GM18499 (cell line): ENCODE measurements around the gene GRM4.
"Not testable (repeated sequence)": the region's sequence is repeated elsewhere in the genome, so short reads cannot be mapped to it uniquely, and the experiment has no call there.

Experiments used
- ATAC-seq: cut with Tn5 transposase; IDR thresholded peaks from one replicate; pipeline ENCODE4 v1.9.1; 2021; ENCODE audit warnings: moderate number of reproducible peaks; ENCODE audit not compliant: insufficient read depth, unreplicated experiment

Gene GRM4

DNA sequence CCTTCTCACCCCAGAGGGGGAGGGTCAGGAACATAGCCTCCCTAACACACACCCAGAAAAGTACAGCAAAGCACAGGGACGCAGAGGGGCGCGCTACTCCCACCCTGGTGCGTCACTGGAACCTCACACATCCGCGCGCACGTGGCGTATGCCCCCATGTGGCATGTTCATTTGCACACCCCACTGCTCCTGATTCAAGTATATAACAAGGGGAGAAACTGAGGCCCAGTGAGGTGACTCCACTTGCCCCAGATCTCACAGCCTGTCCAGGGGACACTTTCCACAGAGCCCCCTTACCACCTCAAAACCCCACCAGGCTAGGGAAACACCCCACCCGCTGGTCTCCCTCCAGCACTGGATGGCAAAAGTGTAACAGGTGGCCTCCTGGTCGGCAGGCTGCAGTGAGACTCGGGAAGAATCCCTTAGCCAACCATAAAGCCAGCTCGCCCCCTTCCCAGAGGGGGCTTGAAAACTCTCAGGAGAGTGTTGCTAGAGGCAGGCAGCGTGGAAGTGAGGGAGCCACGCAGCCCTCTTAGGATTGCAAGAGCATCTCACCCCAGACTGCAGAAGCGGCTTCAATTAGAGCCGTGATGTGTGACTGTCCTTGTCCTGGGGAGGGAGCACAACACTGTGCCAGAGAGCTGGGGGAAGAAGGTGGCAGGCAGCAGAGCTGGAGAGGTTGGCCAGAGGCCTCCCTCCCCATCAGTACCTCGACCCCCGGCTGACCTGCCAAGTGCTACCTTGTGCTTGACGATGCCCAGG lies at the start of gene GRM4:
Gene GRM4, minus strand, starts transcription at position 67 of the 762 bp plus-strand sequence. CDS start 12,591 bp downstream, outside the sequence.
- no peak for ATAC-seq

DNA sequence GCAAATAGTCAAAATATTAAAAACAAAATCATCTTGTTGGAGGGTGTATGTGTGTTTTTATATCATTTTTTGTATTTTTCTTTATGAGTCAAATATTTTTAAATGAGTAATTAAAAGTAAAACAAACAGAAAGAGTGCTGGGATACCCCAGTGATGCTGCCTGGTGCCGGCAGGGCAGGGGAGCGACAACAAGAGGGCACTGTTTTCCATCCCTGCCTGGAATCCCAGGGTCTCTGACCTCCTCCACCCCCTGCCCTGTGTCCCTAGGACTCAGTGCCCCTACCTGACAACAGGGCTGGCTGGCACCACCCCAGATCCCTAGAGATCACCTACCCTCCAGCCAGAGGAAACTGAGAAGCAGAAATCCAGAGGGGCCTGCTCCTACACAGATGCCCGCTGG lies 48.9 kb upstream of the GRM4 start:
- no peak for ATAC-seq

DNA sequence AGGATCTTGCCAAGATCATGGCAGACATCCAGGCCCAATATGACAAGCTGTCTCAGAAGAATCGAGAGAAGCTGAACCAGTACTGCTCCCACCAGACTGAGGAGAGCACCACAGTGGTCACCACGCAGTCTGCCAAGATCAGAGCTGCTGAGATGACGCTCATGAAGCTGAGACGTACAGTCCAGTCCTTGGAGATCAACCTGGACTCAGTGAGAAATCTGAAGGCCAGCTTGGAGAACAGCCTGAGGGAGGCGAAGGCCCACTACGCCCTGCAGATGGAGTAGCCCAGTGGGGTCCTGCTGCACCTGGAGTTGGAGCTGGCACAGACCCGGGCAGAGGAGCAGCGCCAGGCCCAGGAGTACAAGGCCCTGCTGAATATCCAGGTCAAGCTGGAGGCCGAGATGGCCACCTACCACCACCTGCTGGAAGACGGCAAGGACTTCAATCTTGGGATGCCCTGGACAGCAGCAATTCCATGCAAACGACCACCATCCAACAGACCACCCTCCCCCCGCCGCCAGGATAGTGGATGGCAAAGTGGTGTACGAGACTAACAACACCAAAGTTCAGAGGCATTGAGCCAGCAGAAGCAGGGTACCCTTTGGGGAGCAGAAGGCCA lies 44.7 kb upstream of the GRM4 start:
- ATAC-seq = no peak

DNA sequence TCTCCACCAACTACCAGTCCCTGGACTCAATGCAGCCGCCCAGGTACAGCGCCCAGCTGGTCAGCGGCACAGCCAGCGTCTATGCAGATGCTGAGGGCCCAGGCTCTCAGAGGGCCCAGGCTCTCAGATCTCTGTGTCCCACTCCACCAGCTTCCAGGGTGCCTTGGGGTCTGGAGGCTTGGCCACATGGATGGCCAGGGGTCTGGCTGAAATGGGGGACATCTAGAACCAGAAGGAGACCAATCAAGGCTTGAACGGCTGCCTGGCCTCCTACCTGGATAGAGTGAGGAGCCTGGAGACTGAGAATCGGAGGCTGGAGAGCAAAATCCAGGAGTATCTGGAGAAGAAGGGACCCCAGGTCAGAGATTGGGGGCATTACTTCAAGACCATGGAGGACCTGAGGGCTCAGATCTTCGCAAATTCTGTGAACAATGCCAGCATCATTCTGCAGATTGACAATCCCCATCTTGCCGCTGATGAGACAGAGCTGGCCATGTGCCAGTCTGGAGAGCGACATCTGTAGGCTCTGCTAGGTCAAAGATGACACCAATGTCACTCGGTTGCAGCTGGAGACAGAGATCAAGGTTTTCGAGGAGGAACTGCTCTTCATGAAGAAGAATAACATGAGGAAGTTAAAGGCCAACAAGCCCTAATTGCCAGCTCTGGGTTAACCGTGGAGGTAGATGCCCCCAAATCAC lies 44.1 kb upstream of the GRM4 start:
- ATAC-seq = no peak

DNA sequence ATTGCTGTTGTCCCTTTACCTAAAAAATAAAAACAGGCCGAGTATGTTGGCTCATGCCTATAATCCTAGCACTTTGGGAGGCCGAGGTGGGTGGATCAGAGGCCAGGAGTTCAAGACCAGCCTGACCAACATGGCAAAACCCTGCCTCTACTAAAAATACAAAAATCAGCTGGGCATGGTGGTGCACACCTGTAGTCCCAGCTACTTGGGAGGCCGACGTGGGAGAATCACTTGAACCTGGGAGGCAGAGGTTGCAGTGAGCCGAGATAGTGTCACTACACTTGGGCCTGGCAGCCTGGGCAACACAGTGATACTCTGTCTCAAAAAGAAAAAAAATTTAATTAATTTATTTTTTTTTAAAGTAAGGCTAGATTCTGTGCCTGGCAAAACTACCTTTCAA lies 38.8 kb upstream of the GRM4 start:
- not testable (repeated sequence) for ATAC-seq

DNA sequence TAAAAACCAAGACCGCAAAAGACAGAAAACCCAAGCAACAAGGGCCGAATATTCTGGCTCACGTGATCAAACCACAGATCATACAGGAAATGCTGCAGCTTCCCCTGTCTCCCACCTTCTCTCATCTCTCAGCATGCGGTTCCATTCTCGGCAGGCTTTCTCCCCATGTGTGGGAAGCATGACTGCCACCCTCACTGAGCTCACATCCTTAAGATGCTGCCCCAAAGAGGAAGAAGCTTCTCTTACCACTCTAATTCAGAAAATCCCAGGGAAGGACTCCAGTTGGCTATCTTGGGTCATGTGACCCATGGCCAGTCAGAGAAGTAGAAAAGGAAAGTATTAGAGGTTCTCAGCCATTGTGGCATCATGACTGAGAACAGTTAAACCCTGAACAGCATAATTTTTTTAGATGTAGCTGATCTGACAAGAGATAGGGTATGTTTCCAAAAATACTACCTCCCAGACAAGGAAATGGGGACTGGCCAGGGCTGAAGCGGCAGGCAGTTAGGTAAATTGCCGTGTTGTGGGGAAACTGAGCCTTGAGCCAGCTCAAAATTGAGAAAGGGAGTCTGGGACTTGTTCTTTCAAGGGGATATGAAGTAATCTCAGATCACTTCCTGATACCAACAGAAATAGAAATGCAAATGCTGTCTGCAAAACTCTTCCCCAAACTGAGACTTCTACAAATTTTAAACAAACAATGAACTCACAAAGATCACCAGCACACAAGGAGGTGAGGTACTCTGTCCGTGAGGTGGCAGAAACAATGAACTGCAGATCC lies 37.1 kb upstream of the GRM4 start:
- ATAC-seq = no peak

DNA sequence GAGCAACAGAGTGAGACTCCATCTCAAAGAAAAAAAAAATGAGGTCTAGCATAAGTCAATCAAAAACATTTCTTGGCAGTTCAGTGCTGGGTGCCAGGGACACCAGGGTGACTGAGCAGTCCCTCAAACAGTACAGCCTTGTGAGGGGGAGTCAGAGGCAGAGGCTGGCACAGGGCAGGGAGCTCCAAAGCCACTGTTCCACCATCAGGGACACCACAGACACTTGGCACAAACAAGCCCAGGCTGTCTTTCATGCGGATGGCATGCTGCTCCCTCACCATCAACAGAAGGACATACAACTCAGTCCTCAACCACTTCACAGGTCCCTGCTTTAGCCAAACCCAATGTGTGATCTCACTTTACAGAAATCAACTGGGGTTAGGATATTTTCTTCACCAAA lies 36.0 kb upstream of the GRM4 start:
- ATAC-seq = no peak

DNA sequence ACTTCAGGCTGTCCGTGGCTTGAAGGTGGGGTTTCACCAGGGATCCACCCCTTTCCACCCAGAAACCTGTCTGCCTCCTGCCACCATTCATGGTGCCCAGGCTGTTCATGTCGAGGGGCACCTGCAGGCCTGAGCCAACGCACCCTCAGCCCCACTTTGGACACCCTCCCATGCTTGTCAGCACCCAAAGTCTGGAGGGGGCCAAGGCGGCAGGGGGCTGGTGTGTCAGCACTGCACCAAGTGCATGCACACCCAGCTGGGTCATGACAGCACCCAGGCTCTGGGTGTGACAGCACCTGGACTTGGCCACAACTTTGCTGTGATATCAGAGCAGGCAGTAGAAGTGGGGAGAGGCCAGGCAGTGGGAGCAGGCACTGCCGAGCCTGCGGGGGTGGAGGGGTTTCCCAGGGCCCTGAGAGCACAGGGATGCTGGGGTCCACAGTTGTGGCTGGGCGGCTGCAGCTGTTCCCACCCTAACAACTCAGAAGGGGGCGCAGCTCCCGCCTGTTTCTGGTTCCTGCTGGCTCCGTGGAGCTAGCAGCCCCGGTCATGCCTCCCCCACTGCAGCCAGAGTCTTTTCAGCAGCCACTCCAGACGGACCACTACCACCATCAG lies 33.3 kb upstream of the GRM4 start:
- no peak for ATAC-seq

DNA sequence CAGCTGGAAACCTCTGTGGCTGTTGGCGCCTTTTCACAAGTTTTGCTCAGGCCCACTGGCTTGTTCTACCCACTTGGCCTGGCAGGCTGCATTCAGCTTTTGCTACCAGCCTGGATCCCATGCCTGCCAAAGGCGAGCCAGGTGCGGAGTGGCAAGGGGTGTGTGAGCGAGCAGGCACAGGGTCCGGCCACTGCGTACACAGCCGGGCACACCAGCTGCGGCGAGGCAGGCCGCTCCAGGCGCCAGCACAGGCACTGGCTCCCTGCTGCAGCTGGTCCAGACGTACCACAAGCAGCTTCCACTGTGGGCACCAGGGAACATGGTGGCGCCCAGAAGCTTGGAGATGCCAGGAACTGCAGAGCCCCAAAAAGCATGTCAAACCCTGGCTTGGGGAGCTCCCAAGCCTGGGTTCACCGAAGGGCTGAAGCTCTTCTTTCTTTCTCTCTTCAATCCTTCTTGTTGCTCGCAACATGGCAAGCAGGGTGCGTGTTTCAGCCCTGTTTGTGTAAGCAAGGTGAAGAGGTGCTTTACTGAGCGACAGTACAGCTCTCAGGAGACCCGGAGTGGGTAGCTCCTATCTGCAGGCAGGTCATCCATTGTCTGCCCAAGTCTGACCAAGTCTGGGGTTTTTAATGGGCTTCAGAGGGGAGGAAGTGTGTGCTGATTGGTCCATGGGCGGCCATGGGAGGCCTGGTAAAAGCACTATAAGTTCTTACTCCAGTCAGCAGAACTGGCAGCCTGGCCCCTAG lies 32.6 kb upstream of the GRM4 start:
- ATAC-seq = no peak

DNA sequence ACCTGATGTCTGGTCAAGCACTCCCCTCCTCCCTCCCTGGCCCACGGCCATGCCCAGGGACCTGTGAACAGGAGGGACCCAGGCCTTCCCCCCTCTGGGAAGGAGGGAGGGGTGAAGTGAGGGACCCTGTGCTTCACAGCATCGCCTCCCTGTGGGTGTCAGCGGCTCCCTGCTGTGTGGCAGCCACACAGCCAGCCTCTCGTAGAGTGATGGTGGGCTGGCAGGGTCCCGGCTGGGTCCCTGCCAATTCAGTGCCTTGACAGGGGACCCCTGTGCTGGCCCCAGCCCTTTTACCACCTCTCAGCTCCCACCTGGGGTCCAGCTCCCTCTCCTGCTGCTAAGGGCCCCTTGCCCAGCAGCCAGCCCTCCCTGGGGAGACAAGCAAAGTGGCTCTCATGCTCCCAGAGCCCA lies 31.3 kb upstream of the GRM4 start:
- ATAC-seq = no peak

DNA sequence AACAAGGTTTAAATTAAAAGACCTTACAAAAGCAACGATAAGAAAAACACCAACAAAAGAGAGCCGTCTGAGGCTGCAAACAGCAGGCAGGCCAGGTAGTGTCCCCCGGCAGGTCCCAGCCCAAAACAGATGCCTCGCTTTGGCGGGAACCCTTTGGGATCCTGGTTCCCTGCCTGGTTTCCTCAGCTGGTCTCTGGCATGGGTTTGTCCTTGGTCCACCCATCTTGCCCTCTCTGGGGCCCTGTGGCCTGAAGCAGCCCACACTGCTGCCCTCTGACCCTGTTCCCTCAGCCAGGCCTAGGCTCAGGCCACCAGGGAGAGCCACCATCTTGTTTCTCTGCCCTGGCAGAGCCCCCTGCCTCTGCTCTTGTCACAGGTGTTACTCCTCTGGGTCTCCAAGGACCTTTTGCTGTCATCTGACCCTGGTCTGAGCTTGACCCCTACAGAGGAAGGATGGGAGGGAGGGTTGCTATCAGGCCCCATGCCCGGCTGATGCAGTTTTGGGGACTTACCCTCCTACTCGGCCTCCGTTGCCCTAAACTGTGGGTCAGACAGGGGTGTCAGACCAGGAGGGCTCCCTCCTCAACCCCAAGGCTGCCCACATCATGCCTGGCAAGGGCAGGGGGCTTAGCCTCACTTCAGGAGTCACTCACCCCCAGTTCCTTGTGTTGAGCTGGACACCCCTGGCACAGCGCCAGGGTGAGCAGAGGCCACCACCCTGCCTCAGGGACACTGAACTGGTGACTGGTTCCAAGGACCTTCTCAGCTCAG lies 30.6 kb upstream of the GRM4 start:
- ATAC-seq = no peak

DNA sequence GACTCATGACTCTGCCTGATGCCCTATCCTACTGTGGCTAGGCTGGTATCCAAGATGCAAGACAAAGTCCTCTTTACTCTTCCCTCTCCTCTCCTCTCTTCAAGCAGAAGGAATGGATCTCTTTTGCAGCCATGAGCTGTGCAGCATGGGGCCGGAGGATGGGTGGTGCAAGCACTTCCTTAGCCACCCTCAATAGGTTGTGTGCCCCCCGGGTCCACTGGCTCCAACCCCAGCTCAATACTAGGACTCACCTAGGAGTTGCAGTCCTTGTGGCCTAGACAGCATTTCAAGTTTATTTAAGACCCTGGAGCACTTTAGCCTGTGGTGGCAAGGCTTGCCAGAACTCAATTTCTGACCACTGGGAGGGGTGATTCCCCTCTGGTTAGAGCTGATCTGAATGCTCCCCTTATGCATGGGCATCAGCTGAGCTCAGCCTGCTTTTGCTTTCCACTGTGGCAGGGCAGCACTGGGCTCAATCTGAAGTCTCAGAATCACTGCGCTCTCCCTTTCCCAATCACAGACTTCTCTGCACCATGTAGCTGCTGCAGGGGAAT lies 29.0 kb upstream of the GRM4 start:
- no peak for ATAC-seq

DNA sequence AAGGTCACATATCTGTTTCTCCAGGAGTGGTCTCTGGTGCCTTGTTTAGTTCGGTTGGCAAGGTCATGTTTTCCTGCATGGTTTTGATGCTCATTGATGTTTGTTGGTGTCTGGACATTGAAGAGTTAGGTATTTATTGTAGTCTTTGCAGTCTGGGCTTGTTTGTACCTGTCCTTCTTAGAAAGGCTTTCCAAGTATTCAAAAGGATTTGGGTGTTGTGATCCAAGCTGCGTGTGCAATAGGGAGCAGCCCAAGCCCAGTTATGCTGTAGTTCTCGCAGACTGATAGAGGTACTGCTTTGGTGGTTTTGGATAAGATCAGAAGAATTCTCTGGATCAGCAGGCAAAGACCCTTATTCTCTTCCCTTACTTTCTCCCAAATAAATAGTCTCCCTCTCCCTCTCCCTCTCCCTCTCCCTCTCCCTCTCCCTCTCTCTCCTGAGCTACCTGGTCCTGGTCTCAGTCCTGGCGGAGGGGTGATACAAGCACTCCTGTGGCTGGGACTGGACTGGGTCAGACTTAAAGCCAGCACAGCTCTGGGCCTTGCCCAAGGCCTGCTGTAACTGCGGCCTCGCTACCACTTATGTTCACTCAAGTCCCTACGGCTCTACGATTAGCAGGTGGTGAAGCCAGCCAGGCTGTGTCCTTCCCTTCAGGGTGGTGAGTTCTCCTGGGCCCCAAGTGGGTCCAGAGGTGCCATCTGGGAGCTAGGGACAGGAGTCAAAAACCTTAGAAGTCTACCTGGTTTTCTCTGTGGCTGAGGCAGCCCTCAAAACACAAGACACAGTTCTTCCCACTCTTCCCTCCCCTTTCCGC lies 27.3 kb upstream of the GRM4 start:
- no peak for ATAC-seq

DNA sequence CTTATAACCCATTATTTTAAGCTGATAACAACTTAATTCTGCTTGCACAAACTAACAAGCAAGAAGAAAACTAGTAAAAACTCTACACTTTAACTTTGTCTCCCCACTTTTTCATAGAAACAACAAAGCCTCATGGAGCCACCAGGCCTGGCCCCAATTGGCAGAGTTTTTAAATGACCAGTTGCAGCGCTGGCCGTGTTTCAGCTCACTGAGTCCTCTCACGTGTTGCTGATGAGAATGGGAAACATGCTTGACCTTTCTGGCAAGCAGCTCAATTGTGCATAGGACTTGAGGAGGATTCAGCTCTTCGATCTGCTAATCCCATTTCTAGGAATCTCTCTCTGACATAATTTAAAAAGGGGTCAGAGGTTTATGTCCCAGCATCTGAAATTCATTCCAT lies 24.5 kb upstream of the GRM4 start:
- no peak for ATAC-seq

DNA sequence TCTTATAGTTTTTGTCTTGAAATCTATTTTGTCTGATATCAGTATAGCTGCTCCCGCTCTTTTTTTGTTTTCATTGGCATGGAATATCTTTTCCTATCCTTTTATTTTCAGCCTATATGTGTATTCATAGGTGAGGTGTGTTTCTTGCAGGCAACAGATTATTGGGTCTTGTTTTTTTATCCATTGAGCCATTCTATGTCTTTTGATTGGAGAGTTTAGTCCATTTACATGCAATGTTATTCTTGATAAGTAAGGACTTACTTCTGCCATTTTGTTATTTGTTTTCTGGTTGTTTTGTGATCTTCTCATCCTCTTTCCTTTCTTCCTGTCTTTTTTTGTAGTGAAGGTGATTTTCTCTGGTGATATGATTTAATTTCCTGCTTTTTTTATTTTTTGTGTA lies 24.0 kb upstream of the GRM4 start:
- ATAC-seq = no peak

DNA sequence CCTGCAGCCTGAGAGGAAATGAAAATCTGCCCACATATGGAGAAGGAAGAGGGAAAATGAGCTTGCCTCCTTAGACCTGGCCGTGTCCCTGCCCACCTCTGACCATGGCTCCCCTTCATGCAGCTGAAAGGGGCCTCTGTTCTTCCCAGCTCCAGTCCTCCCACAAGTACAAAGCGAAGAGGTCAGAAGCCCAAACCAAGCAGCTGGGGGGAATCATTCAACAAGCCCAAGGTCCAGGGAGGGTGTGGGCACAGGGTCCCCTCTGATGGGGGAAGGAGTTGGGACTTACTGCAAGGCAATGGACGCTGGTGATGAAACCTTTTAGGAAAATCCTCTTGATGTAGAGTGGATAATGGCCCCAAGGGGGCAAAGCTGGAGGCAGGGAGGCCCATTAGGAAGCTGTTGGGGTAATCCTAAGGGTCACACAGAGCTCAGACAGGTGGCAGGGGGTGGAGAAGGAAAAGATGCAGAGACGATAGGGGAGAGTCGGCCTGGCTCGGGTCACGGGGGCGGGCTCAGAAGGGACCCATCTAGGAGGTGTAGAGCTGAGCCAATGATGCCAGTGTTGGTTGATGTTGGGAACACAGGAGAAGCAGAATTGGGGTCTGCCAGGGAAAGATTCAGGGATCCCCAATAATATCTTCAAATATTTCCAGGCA lies 16.1 kb upstream of the GRM4 start:
- no peak for ATAC-seq

DNA sequence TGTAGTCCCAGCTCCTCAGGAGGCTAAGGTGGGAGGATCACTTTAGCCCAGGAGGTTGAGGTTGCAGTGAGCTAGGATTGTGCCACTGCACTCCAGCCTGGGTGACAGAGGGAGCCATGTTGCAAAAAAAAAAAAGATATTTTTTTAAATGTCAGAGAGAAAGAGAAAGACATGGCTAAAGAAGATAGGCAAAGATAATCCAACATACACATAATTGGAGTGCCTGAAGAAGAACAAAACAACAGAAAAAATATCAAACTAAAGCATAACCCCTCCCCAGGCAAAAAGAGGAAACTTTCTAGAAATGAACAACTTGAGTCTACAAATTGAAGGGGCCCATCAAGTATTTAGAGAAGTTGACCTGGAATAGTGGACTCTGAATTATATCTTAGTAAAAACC lies 14.0 kb upstream of the GRM4 start:
- no peak for ATAC-seq
